HL-60 (cell line): ENCODE measurements around the gene DNAH7.

Source experiments
- DNase-seq, 2 experiments: peaks; one replicate each; pipeline ENCODE4 v3.0.0-alpha.2; 2010 to 2020; ENCODE audit warnings: low read depth in 1 of 2, low spot score in 1 of 2
- H3K27ac ChIP-seq: fragments of 250-450 bp; sonication (Bioruptor Pico); replicated peaks from 2 replicates; pipeline ENCODE4 v1.5.1; 2020; ENCODE audit warnings: mild to moderate bottlenecking, moderate library complexity
- H3K27me3 ChIP-seq: fragments of 250-450 bp; sonication (Bioruptor Pico); 2 replicates; pipeline ENCODE4 v1.5.1; 2021; ENCODE audit warnings: mild to moderate bottlenecking, moderate library complexity; ENCODE audit not compliant: insufficient read depth, poor library complexity, severe bottlenecking
- H3K4me3 ChIP-seq: replicated peaks from 2 replicates; pipeline ENCODE4 v1.5.1; 2011; ENCODE audit warnings: mild to moderate bottlenecking, control low read depth, low read length; ENCODE audit not compliant: insufficient read depth
- GABPA ChIP-seq: IDR thresholded peaks from 2 replicates; pipeline ENCODE4 v1.6.1; 2012; ENCODE audit warnings: low read depth
- POLR2AphosphoS5 ChIP-seq: IDR thresholded peaks from 2 replicates; pipeline ENCODE4 v1.6.1; 2012; ENCODE audit warnings: low read depth
- SPI1 ChIP-seq: IDR thresholded peaks from 2 replicates; pipeline ENCODE4 v1.6.1; 2012; ENCODE audit warnings: low read depth, mild to moderate bottlenecking, borderline replicate concordance
- TF ChIP-seq, protein P1 (sequence below): IDR thresholded peaks from 2 replicates; pipeline ENCODE4 v1.6.1; 2012; ENCODE audit warnings: low read depth; ENCODE audit not compliant: insufficient replicate concordance
- TF ChIP-seq, protein P2 (sequence below): IDR thresholded peaks from one replicate; pipeline ENCODE4 v1.5.1; 2011; ENCODE audit warnings: low read length, control low read depth, inconsistent platforms; ENCODE audit not compliant: insufficient read depth

The DNAH7 gene

DNA sequence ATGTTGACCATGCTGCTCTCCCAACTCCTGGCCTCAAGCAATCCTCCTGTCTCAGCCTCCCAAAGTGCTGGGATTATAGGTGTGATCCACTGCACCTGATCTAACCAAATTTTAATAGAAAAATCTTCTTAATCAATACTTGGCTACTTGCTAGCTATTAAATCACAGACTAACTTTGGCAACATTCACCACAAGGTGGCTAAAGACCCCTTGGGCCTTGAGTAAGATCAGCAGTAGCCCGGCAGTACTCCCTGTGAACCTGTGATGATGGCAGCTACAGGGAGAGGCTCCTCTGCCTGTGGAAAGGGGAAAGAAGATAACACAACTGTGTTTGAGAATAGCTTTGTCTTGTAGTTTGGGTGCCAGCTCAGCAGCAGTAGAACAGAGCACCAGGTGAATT, 308.8 kb downstream of the DNAH7 start:
- no peak for DNase-seq
- Histone ChIP-seq H3K27me3 (no peaks in the 10 kb centered on the region), H3K4me3 (no peak overlapping the region), H3K27ac (no peak overlapping the region)
- TF ChIP-seq, protein P1, sequence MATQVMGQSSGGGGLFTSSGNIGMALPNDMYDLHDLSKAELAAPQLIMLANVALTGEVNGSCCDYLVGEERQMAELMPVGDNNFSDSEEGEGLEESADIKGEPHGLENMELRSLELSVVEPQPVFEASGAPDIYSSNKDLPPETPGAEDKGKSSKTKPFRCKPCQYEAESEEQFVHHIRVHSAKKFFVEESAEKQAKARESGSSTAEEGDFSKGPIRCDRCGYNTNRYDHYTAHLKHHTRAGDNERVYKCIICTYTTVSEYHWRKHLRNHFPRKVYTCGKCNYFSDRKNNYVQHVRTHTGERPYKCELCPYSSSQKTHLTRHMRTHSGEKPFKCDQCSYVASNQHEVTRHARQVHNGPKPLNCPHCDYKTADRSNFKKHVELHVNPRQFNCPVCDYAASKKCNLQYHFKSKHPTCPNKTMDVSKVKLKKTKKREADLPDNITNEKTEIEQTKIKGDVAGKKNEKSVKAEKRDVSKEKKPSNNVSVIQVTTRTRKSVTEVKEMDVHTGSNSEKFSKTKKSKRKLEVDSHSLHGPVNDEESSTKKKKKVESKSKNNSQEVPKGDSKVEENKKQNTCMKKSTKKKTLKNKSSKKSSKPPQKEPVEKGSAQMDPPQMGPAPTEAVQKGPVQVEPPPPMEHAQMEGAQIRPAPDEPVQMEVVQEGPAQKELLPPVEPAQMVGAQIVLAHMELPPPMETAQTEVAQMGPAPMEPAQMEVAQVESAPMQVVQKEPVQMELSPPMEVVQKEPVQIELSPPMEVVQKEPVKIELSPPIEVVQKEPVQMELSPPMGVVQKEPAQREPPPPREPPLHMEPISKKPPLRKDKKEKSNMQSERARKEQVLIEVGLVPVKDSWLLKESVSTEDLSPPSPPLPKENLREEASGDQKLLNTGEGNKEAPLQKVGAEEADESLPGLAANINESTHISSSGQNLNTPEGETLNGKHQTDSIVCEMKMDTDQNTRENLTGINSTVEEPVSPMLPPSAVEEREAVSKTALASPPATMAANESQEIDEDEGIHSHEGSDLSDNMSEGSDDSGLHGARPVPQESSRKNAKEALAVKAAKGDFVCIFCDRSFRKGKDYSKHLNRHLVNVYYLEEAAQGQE = no peak
- TF ChIP-seq, protein P2, sequence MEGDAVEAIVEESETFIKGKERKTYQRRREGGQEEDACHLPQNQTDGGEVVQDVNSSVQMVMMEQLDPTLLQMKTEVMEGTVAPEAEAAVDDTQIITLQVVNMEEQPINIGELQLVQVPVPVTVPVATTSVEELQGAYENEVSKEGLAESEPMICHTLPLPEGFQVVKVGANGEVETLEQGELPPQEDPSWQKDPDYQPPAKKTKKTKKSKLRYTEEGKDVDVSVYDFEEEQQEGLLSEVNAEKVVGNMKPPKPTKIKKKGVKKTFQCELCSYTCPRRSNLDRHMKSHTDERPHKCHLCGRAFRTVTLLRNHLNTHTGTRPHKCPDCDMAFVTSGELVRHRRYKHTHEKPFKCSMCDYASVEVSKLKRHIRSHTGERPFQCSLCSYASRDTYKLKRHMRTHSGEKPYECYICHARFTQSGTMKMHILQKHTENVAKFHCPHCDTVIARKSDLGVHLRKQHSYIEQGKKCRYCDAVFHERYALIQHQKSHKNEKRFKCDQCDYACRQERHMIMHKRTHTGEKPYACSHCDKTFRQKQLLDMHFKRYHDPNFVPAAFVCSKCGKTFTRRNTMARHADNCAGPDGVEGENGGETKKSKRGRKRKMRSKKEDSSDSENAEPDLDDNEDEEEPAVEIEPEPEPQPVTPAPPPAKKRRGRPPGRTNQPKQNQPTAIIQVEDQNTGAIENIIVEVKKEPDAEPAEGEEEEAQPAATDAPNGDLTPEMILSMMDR = no peak
- TF ChIP-seq POLR2AphosphoS5 (no peak), GABPA (no peak), SPI1 (no peak)

DNA sequence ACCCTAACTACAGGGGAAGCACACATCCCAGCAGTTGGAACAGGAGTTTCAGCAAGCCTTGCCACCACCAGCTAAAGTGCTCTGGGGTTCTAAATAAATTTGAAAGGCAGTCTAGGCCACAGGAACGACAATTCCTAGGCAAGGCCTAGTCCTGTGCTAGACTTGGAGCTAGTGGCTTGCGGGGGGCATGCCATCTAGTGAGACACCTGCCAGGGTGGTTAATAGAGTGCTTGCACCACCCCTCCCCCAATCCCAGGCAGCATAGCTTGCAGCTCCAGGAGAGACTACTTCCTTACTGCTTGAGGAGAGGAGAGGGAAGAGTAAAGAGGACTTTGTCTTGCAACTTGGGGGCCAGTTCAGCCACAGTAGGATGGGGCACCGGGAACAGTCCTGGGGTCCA, 309.8 kb downstream of the DNAH7 start:
- TF ChIP-seq SPI1 = no peak
- no peak for TF ChIP-seq GABPA
- TF ChIP-seq, protein P1 = no peak
- TF ChIP-seq, protein P2 = no peak
- TF ChIP-seq POLR2AphosphoS5 = no peak
- H3K27ac ChIP-seq = no peak overlapping the region
- no peaks in the 10 kb centered on the region for H3K27me3 ChIP-seq
- H3K4me3 ChIP-seq = no peak overlapping the region
- no peak for DNase-seq

DNA sequence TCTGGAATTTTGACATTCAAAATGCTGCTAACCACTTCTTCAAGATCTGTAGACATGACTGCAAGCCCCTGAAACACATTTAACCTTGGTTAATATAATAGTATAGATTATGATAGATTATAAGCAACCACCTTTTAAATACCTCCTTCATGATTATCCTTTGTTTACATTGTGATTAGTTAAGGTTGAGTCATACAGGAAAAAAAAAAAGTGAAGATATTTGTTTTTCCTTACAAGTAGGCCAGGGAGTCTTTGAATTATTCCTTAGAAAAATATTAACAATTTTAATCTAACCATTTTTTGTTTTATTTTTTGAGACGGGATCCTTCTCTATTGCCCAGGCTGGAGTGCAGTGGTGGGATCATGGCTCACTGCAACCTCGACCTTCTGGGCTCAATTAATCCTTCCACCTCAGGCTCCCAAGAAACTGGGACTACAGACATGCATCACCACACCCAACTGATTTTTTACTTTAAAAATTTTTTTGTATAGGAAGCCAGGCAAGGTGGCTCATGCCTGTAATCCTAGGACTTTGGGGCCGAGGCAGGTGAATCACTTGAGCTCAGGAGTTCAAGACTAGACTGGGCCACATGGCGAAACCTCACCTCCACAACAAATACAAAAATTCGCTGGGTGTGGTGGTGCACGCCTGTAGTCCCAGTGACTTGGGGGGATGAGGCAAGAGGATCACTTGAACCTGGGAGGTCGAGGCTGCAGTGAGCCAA, 312.3 kb downstream of the DNAH7 start:
- no peak for DNase-seq

More for the DNA sequence above, 312.3 kb downstream of the DNAH7 start:
- TF ChIP-seq GABPA (no peak), POLR2AphosphoS5 (no peak), SPI1 (no peak)
- TF ChIP-seq, protein P2 = no peak
- TF ChIP-seq, protein P1 = no peak
- H3K4me3 ChIP-seq = no peak overlapping the region
- H3K27me3 ChIP-seq = no peaks in the 10 kb centered on the region
- no peak overlapping the region for H3K27ac ChIP-seq
